Esophagus muscularis mucosa (tissue), 4 donors: ENCODE measurements around the gene NPAS3.

Experiments
- EP300 ChIP-seq: sonication (generic); formaldehyde crosslinking; IDR thresholded peaks from one replicate; pipeline ENCODE4 v1.6.1; 2017; ENCODE audit warnings: antibody characterized with exemption
- POLR2A ChIP-seq: fragments of 450-650 bp; IDR thresholded peaks from one replicate; pipeline ENCODE4 v1.6.1; 2017; ENCODE audit warnings: antibody characterized with exemption, moderate library complexity, mild to moderate bottlenecking, low read depth
- POLR2AphosphoS5 ChIP-seq, 2 donors: sonication (generic); formaldehyde crosslinking; IDR thresholded peaks; one replicate each; pipeline ENCODE4 v1.6.1; 2017; ENCODE audit warnings: antibody characterized with exemption in 2 of 2
- TF ChIP-seq, protein P1 (sequence below), 3 experiments: fragments of 200-600 bp in 2 of 3; fragments of 450-650 bp in 1 of 3; sonication (generic) in 2 of 3; IDR thresholded peaks; one replicate each; pipeline ENCODE4 v1.5.1; 2017 to 2019; ENCODE audit warnings: antibody characterized with exemption in 3 of 3, mild to moderate bottlenecking in 2 of 3, moderate library complexity in 1 of 3

DNA sequence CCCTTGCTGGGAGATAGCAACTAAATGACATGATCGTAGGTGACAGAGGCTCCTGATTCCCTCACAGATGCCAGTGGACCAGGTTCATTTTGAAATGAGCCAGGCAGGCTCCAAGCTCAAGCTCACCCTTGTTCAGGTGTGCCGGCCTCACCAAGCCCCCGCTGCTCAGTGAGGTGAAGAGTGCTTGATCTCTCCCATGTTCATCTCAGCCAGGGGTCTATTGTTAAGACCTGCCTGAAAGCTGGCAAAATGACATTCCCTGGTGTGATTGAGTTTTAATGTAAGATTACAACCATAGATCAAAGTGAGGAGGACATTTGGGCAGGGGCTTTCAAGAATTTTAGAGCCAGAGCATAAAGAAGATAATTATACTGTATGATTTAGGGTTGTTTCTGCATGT is 514.3 kb downstream of the NPAS3 start:
- TF ChIP-seq, protein P1, sequence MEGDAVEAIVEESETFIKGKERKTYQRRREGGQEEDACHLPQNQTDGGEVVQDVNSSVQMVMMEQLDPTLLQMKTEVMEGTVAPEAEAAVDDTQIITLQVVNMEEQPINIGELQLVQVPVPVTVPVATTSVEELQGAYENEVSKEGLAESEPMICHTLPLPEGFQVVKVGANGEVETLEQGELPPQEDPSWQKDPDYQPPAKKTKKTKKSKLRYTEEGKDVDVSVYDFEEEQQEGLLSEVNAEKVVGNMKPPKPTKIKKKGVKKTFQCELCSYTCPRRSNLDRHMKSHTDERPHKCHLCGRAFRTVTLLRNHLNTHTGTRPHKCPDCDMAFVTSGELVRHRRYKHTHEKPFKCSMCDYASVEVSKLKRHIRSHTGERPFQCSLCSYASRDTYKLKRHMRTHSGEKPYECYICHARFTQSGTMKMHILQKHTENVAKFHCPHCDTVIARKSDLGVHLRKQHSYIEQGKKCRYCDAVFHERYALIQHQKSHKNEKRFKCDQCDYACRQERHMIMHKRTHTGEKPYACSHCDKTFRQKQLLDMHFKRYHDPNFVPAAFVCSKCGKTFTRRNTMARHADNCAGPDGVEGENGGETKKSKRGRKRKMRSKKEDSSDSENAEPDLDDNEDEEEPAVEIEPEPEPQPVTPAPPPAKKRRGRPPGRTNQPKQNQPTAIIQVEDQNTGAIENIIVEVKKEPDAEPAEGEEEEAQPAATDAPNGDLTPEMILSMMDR (IDR thresholded peaks at IDR 0.05), result no peak
- no peak for TF ChIP-seq POLR2AphosphoS5 (IDR thresholded peaks at IDR 0.05)
- TF ChIP-seq POLR2A, result no peak
- no peak for TF ChIP-seq EP300
